Measurements from ENCODE around the gene GET3. TPM values are rescaled to one million over a fixed set of nuclear protein-coding genes. Genes with fewer than 3 reads are reported as not detected.

The GET3 gene
- total and polyA plus RNA-seq, 2 donors (not counting 1 experiment from before 2014, with no cell fraction given): 37.2 to 61.7 TPM

DNA sequence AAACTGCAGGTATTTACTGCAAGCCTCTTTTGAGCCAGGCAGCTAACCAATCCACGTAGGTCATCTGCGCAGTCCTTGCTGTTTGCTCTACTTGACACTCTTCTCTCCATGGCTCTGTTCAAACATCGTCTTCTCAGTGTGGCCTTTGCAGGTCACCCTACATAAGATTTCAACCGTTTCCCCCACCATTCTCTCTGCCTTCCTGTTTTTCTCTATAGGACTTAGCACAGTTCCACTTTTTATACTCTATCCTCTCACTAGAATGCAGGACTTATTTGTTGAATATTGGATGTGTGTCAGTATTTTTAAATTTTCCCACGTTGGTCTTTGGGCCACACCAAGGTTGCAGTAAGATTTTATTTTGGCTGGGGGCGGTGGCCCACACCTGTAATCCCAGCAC, 39.2 kb upstream of the GET3 start:
- Histone ChIP-seq H4K20me1 (ENCODE audit: control insufficient read depth, insufficient read depth, low read length, poor library complexity, severe bottlenecking) (no peaks in the 10 kb centered on the region), H3K27me3 (replicated peaks in 1 of 4; ENCODE audit: control extremely low read depth in 1 of 4, control insufficient read depth in 3 of 4, insufficient read depth in 4 of 4, low read length in 3 of 4) (no peaks in the 10 kb centered on the region), H2AFZ (ENCODE audit: insufficient read depth, low read depth, low read length, poor library complexity, severe bottlenecking) (no peak overlapping the region), H3K4me2 (replicated peaks; ENCODE audit: low read depth, low read length, poor library complexity, severe bottlenecking) (no peak overlapping the region), H3K27ac (ENCODE audit: low read length in 2 of 2) (peak overlapping the region in 1 of 2 donors; percentile 26), H3K9me3 (ENCODE audit: control extremely low read depth in 1 of 3, control insufficient read depth in 2 of 3, insufficient read depth in 1 of 3, low read length in 2 of 3) (no peaks in the 10 kb centered on the region), H3K9ac (ENCODE audit: low read length) (no peak overlapping the region), H3K36me3 (replicated peaks in 1 of 2; ENCODE audit: control extremely low read depth in 1 of 2, control insufficient read depth in 1 of 2, extremely low read depth in 1 of 2, insufficient read depth in 2 of 2, low read length in 1 of 2) (peaks cover 2 to 22% of the 10 kb centered on the region in 2 experiments), H3K4me1 (ENCODE audit: control insufficient read depth in 2 of 2, insufficient read depth in 2 of 2, low read length in 2 of 2) (peaks cover 13 to 17% of the 10 kb centered on the region in 2 donors), H3K4me3 (ENCODE audit: control extremely low read depth in 1 of 5, extremely low read depth in 1 of 5, insufficient read depth in 1 of 5, low read depth in 2 of 5, low read length in 4 of 5) (no peak overlapping the region), H3K79me2 (ENCODE audit: control insufficient read depth, insufficient read depth, low read length) (peaks cover 3% of the 10 kb centered on the region)
- DNase-seq (no peak), ATAC-seq (ENCODE audit: low read depth) (no peak)
- intact Hi-C loops (cut with micrococcal nuclease): no loop called here
- ChIA-PET CTCF (interaction anchor here (1.1 kb wide), 1 partner anchor 148 kb away, joined by 3 read pairs; no protein-coding TSS in a partner anchor), POLR2A (no interaction called here)
- H3K27me3 Mint-ChIP-seq: no peaks in the 10 kb centered on the region
- peak overlapping the region; percentile 86 for H3K4me3 Mint-ChIP-seq
- peaks cover 10% of the 10 kb centered on the region for H3K4me1 Mint-ChIP-seq
- no peak for TF ChIP-seq EZH2 (IDR thresholded peaks at IDR 0.05; ENCODE audit: borderline replicate concordance, insufficient read depth, low read depth, low read length, poor library complexity, severe bottlenecking)
- TF ChIP-seq, protein P1, sequence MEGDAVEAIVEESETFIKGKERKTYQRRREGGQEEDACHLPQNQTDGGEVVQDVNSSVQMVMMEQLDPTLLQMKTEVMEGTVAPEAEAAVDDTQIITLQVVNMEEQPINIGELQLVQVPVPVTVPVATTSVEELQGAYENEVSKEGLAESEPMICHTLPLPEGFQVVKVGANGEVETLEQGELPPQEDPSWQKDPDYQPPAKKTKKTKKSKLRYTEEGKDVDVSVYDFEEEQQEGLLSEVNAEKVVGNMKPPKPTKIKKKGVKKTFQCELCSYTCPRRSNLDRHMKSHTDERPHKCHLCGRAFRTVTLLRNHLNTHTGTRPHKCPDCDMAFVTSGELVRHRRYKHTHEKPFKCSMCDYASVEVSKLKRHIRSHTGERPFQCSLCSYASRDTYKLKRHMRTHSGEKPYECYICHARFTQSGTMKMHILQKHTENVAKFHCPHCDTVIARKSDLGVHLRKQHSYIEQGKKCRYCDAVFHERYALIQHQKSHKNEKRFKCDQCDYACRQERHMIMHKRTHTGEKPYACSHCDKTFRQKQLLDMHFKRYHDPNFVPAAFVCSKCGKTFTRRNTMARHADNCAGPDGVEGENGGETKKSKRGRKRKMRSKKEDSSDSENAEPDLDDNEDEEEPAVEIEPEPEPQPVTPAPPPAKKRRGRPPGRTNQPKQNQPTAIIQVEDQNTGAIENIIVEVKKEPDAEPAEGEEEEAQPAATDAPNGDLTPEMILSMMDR (IDR thresholded peaks at IDR 0.05): no peak
- 83% methylated on average over 5 of the region's 6 CpGs for WGBS (ENCODE audit: insufficient coverage)
- H3K9me3 Mint-ChIP-seq (ENCODE audit: insufficient read depth): no peaks in the 10 kb centered on the region
- H3K27ac Mint-ChIP-seq: peak overlapping the region; percentile 81

DNA sequence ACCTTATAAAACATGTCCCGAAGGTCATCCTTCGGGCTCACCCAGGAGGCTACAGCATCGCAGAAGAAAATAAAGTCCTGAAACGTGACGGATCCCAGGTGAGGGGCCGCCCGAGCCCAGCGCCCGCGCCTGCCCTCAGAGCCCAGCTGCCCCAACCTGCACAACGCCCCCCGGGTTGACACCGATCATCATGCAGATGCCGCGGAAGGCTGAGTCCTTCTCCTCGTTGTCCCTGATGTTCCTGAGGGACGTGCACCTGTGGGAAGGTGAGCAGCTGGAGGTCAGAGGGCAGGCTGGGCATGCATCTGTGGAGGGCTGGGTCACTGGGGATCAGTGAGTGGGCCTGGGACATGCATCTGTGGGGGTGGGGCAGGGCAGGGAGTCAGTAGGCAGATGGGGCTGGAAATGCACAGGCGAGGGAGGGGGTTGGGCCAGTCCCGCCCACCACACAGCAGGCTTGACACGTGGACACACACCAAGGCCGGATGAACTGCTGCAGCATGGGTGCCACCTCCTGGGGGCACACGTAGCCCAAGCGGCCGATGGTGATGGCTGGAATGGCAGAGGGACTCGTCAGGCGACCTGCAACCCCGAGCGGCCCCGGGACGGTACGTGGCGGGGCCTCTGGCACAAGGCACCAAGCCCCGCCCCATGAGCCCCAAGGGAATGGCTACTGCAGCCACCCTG, 35.6 kb upstream of the GET3 start:
- TF ChIP-seq, protein P1 (IDR thresholded peaks at IDR 0.05): no peak
- no peaks in the 10 kb centered on the region for H3K27me3 ChIP-seq (replicated peaks in 1 of 4; ENCODE audit: control extremely low read depth in 1 of 4, control insufficient read depth in 3 of 4, insufficient read depth in 4 of 4, low read length in 3 of 4)
- no peak overlapping the region for H3K4me3 Mint-ChIP-seq
- H2AFZ ChIP-seq (ENCODE audit: insufficient read depth, low read depth, low read length, poor library complexity, severe bottlenecking): no peak overlapping the region
- H3K4me3 ChIP-seq (ENCODE audit: control extremely low read depth in 1 of 5, extremely low read depth in 1 of 5, insufficient read depth in 1 of 5, low read depth in 2 of 5, low read length in 4 of 5): no peak overlapping the region
- no peak overlapping the region for H3K4me2 ChIP-seq (replicated peaks; ENCODE audit: low read depth, low read length, poor library complexity, severe bottlenecking)
- no peaks in the 10 kb centered on the region for H3K27me3 Mint-ChIP-seq
- no peaks in the 10 kb centered on the region for H3K9me3 Mint-ChIP-seq (ENCODE audit: insufficient read depth)
- H3K27ac Mint-ChIP-seq: no peak overlapping the region
- peaks cover 4% of the 10 kb centered on the region for H3K4me1 Mint-ChIP-seq
- WGBS (ENCODE audit: insufficient coverage): 96% methylated on average over 33 of the region's 33 CpGs
- POLR2A ChIA-PET: no interaction called here
- no peaks in the 10 kb centered on the region for H3K9me3 ChIP-seq (ENCODE audit: control extremely low read depth in 1 of 3, control insufficient read depth in 2 of 3, insufficient read depth in 1 of 3, low read length in 2 of 3)
- intact Hi-C loops (cut with micrococcal nuclease): no loop called here
- ATAC-seq (ENCODE audit: low read depth) (no peak), DNase-seq (no peak)
- peaks cover 3% of the 10 kb centered on the region for H3K79me2 ChIP-seq (ENCODE audit: control insufficient read depth, insufficient read depth, low read length)
- peaks cover 8 to 49% of the 10 kb centered on the region in 2 experiments for H3K36me3 ChIP-seq (replicated peaks in 1 of 2; ENCODE audit: control extremely low read depth in 1 of 2, control insufficient read depth in 1 of 2, extremely low read depth in 1 of 2, insufficient read depth in 2 of 2, low read length in 1 of 2)
- no peaks in the 10 kb centered on the region for H4K20me1 ChIP-seq (ENCODE audit: control insufficient read depth, insufficient read depth, low read length, poor library complexity, severe bottlenecking)
- no peak overlapping the region for H3K9ac ChIP-seq (ENCODE audit: low read length)
- H3K4me1 ChIP-seq (ENCODE audit: control insufficient read depth in 2 of 2, insufficient read depth in 2 of 2, low read length in 2 of 2): peaks cover 6 to 7% of the 10 kb centered on the region in 2 donors
- CTCF ChIA-PET: no interaction called here
- H3K27ac ChIP-seq (ENCODE audit: low read length in 2 of 2): no peak overlapping the region
